ENCODE data around the gene MANEA.
A peak's percentile ranks its signal among the peaks of the same experiment; 100 is the strongest.
"Not testable (repeated sequence)": the region's sequence is repeated elsewhere in the genome, so short reads cannot be mapped to it uniquely, and the experiment has no call there.

The MANEA gene, protein sequence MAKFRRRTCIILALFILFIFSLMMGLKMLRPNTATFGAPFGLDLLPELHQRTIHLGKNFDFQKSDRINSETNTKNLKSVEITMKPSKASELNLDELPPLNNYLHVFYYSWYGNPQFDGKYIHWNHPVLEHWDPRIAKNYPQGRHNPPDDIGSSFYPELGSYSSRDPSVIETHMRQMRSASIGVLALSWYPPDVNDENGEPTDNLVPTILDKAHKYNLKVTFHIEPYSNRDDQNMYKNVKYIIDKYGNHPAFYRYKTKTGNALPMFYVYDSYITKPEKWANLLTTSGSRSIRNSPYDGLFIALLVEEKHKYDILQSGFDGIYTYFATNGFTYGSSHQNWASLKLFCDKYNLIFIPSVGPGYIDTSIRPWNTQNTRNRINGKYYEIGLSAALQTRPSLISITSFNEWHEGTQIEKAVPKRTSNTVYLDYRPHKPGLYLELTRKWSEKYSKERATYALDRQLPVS

DNA sequence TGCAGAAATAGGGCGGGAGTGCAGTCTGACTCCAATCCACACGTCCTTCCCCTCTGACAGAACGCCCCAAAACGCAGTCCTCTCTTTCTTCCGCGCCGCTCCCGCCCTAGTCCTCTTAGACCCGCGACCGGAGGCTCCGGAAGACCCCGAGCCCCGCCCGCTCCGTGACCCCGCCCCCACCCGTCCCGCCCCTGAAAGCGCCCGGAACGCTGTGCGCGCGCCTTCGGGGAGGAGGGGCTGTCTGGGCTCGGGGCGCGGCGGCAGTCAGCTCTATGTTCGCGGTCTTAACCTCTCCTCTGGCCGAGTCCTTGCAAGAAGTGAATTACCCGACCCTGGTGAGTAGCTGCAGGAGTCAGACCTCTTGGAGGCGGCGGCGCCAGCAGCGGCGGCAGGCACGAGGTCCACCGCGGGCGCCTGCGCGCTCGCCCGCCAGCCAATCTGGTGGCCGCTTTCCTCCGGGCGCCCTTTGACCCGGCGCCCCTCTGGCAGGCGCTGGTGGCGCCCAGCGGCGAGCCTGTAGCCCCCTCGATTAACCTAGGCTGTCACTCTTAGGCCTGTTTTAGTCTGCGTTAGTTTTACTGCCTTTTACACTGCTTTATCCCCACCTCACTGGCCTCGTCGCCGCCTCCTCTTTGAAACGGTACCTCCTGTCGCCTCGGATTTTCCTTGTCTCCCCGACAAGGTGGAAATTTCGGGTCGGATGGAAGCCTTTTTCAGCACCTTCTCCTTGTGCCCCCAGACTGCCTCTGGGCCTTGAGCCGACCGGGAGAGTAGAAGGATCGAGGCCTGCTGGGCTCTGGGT is at the start of gene MANEA:
MANEA (plus strand) TSS at position 232 of the 802 bp plus-strand sequence. CDS start 8,905 bp downstream, outside the sequence.
- peak; percentile 69 for DNase-seq (ENCODE audit: low spot score)

GRCh38 chr6:95529762-95530161 is 47.6 kb upstream of the MANEA start:
- no peak for DNase-seq (ENCODE audit: low spot score)
- FAIRE-seq: no peak

More for the DNA sequence above, at the start of gene MANEA:
- FAIRE-seq: no peak

- no peak for FAIRE-seq
These were observed 47.0 kb upstream of the MANEA start for GRCh38 chr6:95530176-95530819.

DNA sequence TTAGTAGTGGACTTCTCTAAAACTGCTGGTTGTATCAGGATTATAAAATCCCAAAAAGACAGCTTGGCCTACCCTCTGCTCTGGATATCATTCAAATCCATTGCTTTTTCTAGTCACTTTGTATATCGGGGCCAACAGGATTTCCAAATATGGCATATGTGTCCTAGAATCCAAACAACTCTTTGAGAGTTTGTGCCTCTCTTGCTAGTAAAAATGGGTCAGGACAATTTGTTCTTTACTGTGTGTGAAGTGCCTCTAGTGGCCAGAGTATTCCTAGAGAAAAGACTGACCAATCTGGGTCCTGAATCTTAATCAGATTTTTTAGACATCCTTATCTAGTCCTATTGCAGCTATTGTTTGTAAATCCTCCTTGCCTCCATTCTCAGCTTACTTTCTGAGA is 33.5 kb upstream of the MANEA start:
- DNase-seq (ENCODE audit: low spot score): no peak
- no peak for FAIRE-seq

More at GRCh38 chr6:95530176-95530819, 47.0 kb upstream of the MANEA start:
- DNase-seq (ENCODE audit: low spot score): no peak

GRCh38 chr6:95544517-95545225 is 32.7 kb upstream of the MANEA start:
- DNase-seq (ENCODE audit: low spot score) (no peak), FAIRE-seq (no peak)

DNA sequence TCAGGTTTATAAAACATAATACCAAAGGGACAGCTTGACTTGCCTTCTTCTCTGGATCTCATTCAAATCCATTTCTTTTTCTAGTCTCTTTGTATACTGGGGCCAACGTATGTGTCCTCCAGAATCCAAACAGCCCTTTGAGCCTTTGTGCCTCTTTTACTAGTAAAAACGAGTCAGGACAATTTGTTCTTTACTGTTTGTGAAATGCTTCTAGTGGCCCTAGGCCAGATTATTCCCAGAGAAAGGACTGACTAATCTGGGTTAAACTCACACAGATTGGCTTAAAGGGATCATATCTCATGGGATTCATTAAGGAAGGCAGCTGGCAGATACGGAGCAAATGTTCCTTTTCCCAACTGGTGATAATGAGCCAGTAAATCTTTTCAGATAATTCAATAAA is 32.1 kb upstream of the MANEA start:
- no peak for DNase-seq (ENCODE audit: low spot score)
- FAIRE-seq: no peak

GRCh38 chr6:95545686-95546085 is 31.6 kb upstream of the MANEA start:
- FAIRE-seq (no peak), DNase-seq (ENCODE audit: low spot score) (no peak)

- no peak for DNase-seq (ENCODE audit: low spot score)
- no peak for FAIRE-seq
These were observed 31.2 kb upstream of the MANEA start for GRCh38 chr6:95546148-95546547.

DNA sequence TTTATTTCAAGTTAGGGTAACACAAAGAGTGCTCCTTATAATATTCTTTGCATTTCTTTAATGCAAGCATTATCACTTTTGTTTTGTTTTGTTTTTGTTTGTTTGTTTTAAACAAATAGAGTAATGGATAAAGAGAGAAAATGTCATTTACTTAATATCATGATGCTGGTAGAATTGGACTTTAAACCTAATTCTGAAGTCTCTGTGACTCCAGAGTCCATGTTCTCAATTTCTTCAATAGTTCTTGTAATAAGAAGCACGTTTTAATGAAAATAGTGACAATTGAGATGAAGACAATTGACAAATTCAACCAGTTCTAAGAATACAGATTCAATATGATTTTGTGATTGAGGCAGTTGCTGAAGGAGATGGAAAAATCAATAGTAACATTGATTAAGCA is 30.3 kb upstream of the MANEA start:
- FAIRE-seq (no peak), DNase-seq (ENCODE audit: low spot score) (no peak)

- DNase-seq (ENCODE audit: low spot score) (no peak), FAIRE-seq (no peak)
These were observed 29.0 kb upstream of the MANEA start for GRCh38 chr6:95548188-95548786.

DNA sequence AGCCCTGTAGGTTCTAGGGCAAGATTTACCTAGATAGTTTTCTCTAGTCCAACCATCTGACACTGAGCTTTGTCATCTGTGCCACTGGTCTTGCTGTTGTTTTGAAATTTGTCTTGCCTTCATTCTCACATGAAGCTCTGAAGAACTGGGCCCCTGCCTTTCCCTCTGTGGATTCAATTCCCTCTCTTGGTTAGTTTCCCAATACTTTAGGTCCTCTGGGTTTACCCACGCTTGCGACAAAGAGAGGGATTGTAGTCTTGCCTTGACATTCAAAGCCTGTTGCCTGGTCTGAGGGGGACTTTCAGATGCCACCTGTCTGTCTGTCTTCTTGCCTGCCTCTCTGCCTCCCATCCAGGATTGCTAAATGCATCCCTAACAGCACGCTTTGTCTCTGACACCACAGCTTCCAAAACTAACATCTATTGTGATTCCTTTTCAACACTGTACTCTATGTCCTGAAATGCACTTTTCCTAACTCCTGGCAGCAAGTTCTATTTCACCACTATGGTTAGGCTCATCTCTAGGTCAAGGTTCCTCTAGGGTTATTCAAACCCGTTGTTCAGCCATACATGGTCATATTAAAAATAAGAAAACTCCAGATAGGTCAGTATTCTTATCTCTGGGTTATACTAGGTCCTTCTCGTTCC is 25.5 kb upstream of the MANEA start:
- FAIRE-seq: no peak
- DNase-seq (ENCODE audit: low spot score): no peak

- DNase-seq (ENCODE audit: low spot score) (no peak), FAIRE-seq (no peak)
These were observed 23.5 kb upstream of the MANEA start for GRCh38 chr6:95553880-95554279.

DNA sequence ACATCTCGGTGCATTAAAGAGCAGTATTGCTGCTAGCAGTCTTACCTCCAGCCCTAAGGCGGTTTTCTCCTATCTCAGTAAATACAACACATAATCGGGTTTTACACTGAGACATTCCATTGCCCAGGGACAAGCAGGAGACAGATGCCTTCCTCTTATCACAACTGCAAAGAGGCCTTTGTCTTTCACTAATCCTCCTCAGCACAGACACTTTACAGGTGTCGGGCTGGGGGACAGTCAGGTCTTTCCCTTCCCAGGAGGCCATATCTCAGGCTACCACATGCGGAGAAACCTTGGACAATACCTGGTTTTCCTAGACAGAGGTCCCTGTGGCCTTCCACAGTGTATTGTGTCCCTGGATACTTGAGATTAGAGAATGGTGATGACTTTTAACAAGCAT is 16.4 kb upstream of the MANEA start:
- not testable (repeated sequence) for DNase-seq (ENCODE audit: low spot score); FAIRE-seq

- FAIRE-seq (no peak), DNase-seq (ENCODE audit: low spot score) (no peak)
These were observed 7.8 kb upstream of the MANEA start for GRCh38 chr6:95569560-95569959.

DNA sequence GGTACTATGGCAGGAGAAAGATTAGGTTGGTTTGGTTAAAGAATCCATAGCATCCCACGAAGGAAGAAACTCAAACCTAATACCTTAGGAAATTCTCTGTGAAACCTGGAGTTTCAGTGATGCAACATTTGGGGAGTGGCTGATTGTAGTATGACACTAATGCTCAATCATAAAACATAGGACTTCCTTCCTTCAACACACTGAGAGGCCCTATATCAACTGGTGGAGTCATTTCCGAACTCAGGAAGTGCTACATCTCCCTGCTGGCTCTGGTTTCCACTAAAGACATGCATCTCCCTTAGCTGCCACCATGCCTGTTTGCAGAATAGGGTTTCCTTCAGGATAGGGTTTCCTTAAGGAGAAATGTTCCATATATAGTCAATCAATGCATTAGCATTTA is 5.2 kb upstream of the MANEA start:
- FAIRE-seq (no peak), DNase-seq (ENCODE audit: low spot score) (no peak)

GRCh38 chr6:95574811-95575210 is 2.5 kb upstream of the MANEA start:
- DNase-seq (ENCODE audit: low spot score): no peak
- no peak for FAIRE-seq

- DNase-seq (ENCODE audit: low spot score) (peak; percentile 10), FAIRE-seq (no peak)
These were observed 927 bp upstream of the MANEA start for GRCh38 chr6:95576218-95576997.

DNA sequence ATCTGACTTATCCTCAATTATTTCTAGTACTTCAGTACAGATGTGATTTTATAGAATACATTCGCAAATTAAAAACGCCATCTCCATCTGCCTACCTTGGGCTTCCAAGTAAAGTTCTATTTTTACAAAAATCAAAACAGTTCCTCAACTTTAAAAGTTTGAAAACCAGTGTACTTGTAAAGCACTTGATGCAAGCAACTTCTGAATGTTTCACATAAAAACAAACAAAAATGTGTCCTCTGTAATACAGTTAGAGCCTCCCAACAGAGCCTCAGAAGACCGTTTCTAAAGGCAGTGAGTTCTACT is 384 bp upstream of the MANEA start:
- FAIRE-seq (no peak), DNase-seq (ENCODE audit: low spot score) (no peak)

DNA sequence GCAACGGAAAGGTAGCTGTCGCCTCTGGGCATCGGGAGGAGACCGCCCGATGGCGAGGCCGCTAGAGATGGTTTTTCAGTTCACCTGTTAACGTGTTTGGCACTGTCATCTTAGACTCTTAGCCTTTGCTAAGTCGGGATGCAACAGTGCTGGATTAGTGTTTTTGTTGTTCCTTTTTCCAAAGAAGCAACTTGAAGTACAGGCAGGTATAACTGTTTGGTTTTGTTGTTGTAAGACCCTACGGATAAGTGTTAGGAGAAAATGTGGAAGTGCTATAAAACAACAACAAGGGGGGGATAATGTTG is 723 bp downstream of the MANEA start:
- no peak for FAIRE-seq

GRCh38 chr6:95581073-95581472 is 3.7 kb downstream of the MANEA start:
- no peak for DNase-seq (ENCODE audit: low spot score)
- FAIRE-seq: no peak

More for the DNA sequence above, 723 bp downstream of the MANEA start:
- no peak for DNase-seq (ENCODE audit: low spot score)

All from RCC 7860 (cell line).